CD4-positive, alpha-beta T cell (primary cell): ENCODE data around the gene NEGR1. TPM values are rescaled to one million over a fixed set of nuclear protein-coding genes. Genes with fewer than 3 reads are reported as not detected.

Experiments used
- ATAC-seq: fragments of 200-7000 bp; cut with Tn5 transposase; one replicate; pipeline ENCODE4 v1.10.0; 2022; ENCODE audit warnings: mild to moderate bottlenecking; ENCODE audit not compliant: poor library complexity
- CTCF ChIA-PET: fragments of 350-600 bp; sonication (Branson Sonifier 250); formaldehyde crosslinking; loops from one replicate; lab custom pipeline; 2021; ENCODE audit warnings: antibody characterized with exemption, inconsistent platforms; lab: Charles Lee
- POLR2A ChIA-PET: fragments of 350-600 bp; sonication (Branson Sonifier 250); formaldehyde crosslinking; loops from one replicate; lab custom pipeline; 2021; ENCODE audit warnings: antibody characterized with exemption, inconsistent platforms; lab: Charles Lee
- DNase-seq, 14 experiments: peaks; one replicate each; pipeline ENCODE4 v3.0.0-alpha.2; 2013 to 2020; ENCODE audit warnings: mixed read lengths in 2 of 14
- H3K27ac ChIP-seq, 2 donors: one replicate each; pipeline versions ENCODE4 v1.5.1 to v1.7.0; 2013; ENCODE audit warnings: low read length in 2 of 2, low read depth in 1 of 2, mild to moderate bottlenecking in 1 of 2
- H3K27me3 ChIP-seq, 2 experiments: 1 replicate in 1 of 2; 2 replicates in 1 of 2; pipeline versions ENCODE4 v1.6.1 to v1.7.0; 2013; ENCODE audit warnings: low read length in 2 of 2, control low read depth in 1 of 2, mild to moderate bottlenecking in 1 of 2, moderate library complexity in 1 of 2; ENCODE audit not compliant: insufficient read depth in 2 of 2, control insufficient read depth in 1 of 2
- H3K36me3 ChIP-seq: one replicate; pipeline ENCODE4 v1.6.1; 2013; ENCODE audit warnings: low read length, control low read depth; ENCODE audit not compliant: insufficient read depth
- H3K4me1 ChIP-seq: one replicate; pipeline ENCODE4 v1.6.1; 2013; ENCODE audit warnings: low read length, control low read depth; ENCODE audit not compliant: insufficient read depth
- H3K4me3 ChIP-seq: one replicate; pipeline ENCODE4 v1.5.1; 2013; ENCODE audit warnings: mild to moderate bottlenecking, low read length, moderate library complexity
- H3K9me3 ChIP-seq, 2 experiments: 1 replicate in 1 of 2; 2 replicates in 1 of 2; pipeline versions ENCODE4 v1.6.1 to v1.7.0; 2013; ENCODE audit warnings: low read length in 2 of 2, mild to moderate bottlenecking in 2 of 2, control low read depth in 1 of 2, moderate library complexity in 1 of 2; ENCODE audit not compliant: control insufficient read depth in 1 of 2, insufficient read depth in 1 of 2
- H3K27ac Mint-ChIP-seq: one replicate; pipeline ENCODE4 v1.8.0; 2020; ENCODE audit warnings: mixed read lengths
- H3K27me3 Mint-ChIP-seq: one replicate; pipeline ENCODE4 v1.8.0; 2021; ENCODE audit warnings: mixed read lengths
- H3K36me3 Mint-ChIP-seq: one replicate; pipeline ENCODE4 v1.8.0; 2021; ENCODE audit warnings: low read depth, mixed read lengths
- H3K4me1 Mint-ChIP-seq: one replicate; pipeline ENCODE4 v1.8.0; 2021; ENCODE audit warnings: low read depth, mixed read lengths
- H3K4me3 Mint-ChIP-seq: one replicate; pipeline ENCODE4 v1.8.0; 2020; ENCODE audit warnings: mild to moderate bottlenecking, mixed read lengths
- H3K9me3 Mint-ChIP-seq: one replicate; pipeline ENCODE4 v1.8.0; 2020; ENCODE audit warnings: mixed read lengths
- intact Hi-C, 2 experiments: fragments of 100-400 bp; cut with DNase I in 1 of 2; cut with micrococcal nuclease in 1 of 2; formaldehyde crosslinking; loops; one replicate each; pipeline versions ENCODE4 v1.15.1 to v1.9.0; 2023 to 2025; cut with DNase I, micrococcal nuclease
- total RNA-seq, 174 experiments: library from RNA in 2 of 174; stranded (reverse) in 2 of 174; gene quantifications; one replicate each; pipeline ENCODE4 v1.2.3 and lab custom pipeline; 2021 to 2026
- TF ChIP-seq, protein P1 (sequence below): fragments of 200-600 bp; IDR thresholded peaks from one replicate; pipeline ENCODE4 v1.8.0; 2022; ENCODE audit warnings: antibody characterized with exemption, mild to moderate bottlenecking

Gene NEGR1
- total RNA-seq, 2 experiments from 2014 or later, result 0.03 TPM

GRCh38 chr1:72013161-72013560, 269.2 kb downstream of the NEGR1 start:
- Histone ChIP-seq H3K9me3 (no peaks in the 10 kb centered on the region), H3K4me1 (no peaks in the 10 kb centered on the region), H3K36me3 (no peaks in the 10 kb centered on the region), H3K27ac (no peak overlapping the region), H3K4me3 (no peak overlapping the region), H3K27me3 (no peaks in the 10 kb centered on the region)
- H3K9me3 Mint-ChIP-seq, result no peaks in the 10 kb centered on the region
- DNase-seq, result no peak
- TF ChIP-seq, protein P1, sequence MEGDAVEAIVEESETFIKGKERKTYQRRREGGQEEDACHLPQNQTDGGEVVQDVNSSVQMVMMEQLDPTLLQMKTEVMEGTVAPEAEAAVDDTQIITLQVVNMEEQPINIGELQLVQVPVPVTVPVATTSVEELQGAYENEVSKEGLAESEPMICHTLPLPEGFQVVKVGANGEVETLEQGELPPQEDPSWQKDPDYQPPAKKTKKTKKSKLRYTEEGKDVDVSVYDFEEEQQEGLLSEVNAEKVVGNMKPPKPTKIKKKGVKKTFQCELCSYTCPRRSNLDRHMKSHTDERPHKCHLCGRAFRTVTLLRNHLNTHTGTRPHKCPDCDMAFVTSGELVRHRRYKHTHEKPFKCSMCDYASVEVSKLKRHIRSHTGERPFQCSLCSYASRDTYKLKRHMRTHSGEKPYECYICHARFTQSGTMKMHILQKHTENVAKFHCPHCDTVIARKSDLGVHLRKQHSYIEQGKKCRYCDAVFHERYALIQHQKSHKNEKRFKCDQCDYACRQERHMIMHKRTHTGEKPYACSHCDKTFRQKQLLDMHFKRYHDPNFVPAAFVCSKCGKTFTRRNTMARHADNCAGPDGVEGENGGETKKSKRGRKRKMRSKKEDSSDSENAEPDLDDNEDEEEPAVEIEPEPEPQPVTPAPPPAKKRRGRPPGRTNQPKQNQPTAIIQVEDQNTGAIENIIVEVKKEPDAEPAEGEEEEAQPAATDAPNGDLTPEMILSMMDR, result no peak
- no peaks in the 10 kb centered on the region for H3K36me3 Mint-ChIP-seq
- POLR2A ChIA-PET, result no interaction called here
- no peak overlapping the region for H3K4me3 Mint-ChIP-seq
- CTCF ChIA-PET, result no interaction called here
- no peak overlapping the region for H3K27ac Mint-ChIP-seq
- intact Hi-C loops, result loop anchor here in 1 of 2 experiments (1.0 kb wide), 1 partner anchor 8 kb away; no protein-coding TSS in a partner anchor
- no peaks in the 10 kb centered on the region for H3K4me1 Mint-ChIP-seq
- no peak for ATAC-seq
- no peaks in the 10 kb centered on the region for H3K27me3 Mint-ChIP-seq

DNA sequence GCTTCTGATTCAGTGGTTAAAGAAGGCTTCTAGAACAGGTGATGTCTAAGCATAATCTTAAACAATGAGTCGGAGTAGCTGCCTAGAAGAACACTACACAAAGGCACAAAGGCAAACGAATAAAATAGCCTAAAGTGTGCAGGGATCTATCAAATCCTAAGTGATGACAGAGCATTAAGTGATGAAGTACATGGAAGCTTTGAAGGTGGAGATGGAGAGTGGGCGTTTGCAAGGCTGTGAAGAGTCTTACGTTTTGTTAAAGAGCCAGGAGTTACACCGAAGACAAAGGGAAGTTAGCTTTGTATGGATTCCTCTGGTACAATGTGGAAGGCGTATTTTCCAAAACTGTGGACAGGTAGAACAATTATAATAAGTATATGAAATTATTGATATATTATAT, 270.6 kb downstream of the NEGR1 start:
- no peaks in the 10 kb centered on the region for H3K9me3 ChIP-seq
- H3K4me1 Mint-ChIP-seq, result no peaks in the 10 kb centered on the region
- no peaks in the 10 kb centered on the region for H3K36me3 Mint-ChIP-seq
- no peaks in the 10 kb centered on the region for H3K9me3 Mint-ChIP-seq
- TF ChIP-seq, protein P1, result no peak
- no peaks in the 10 kb centered on the region for H3K27me3 Mint-ChIP-seq
- POLR2A ChIA-PET, result no interaction called here
- H3K27ac Mint-ChIP-seq, result no peak overlapping the region
- no peak overlapping the region for H3K4me3 ChIP-seq
- CTCF ChIA-PET, result interaction anchor here (0.6 kb wide), 1 partner anchor 14 kb away, joined by 3 read pairs; no protein-coding TSS in a partner anchor
- ATAC-seq, result no peak
- intact Hi-C loops, result no loop called here
- H3K36me3 ChIP-seq, result no peaks in the 10 kb centered on the region
- DNase-seq, result no peak
- H3K4me3 Mint-ChIP-seq, result no peak overlapping the region
- H3K4me1 ChIP-seq, result no peaks in the 10 kb centered on the region
- no peak overlapping the region for H3K27ac ChIP-seq
- H3K27me3 ChIP-seq, result no peaks in the 10 kb centered on the region

GRCh38 chr1:72010094-72010431, 272.3 kb downstream of the NEGR1 start:
- intact Hi-C loops, result no loop called here
- H3K4me3 Mint-ChIP-seq, result no peak overlapping the region
- H3K27me3 Mint-ChIP-seq, result no peaks in the 10 kb centered on the region
- TF ChIP-seq, protein P1, result no peak
- Histone ChIP-seq H3K27ac (no peak overlapping the region), H3K4me3 (no peak overlapping the region), H3K9me3 (no peaks in the 10 kb centered on the region), H3K4me1 (no peaks in the 10 kb centered on the region), H3K36me3 (no peaks in the 10 kb centered on the region), H3K27me3 (no peaks in the 10 kb centered on the region)
- H3K36me3 Mint-ChIP-seq, result no peaks in the 10 kb centered on the region
- no peak for DNase-seq
- CTCF ChIA-PET, result no interaction called here
- POLR2A ChIA-PET, result no interaction called here
- no peak for ATAC-seq
- no peaks in the 10 kb centered on the region for H3K9me3 Mint-ChIP-seq
- no peaks in the 10 kb centered on the region for H3K4me1 Mint-ChIP-seq
- H3K27ac Mint-ChIP-seq, result no peak overlapping the region
